OCI-LY7 (cell line): ENCODE data around the gene SERPINF2.

Experiments
- EZH2phosphoT487 ChIP-seq: fragments of 200-600 bp; sonication (generic); IDR thresholded peaks from 2 replicates; pipeline ENCODE4 v1.6.1; 2018; ENCODE audit warnings: low read depth, borderline replicate concordance, mild to moderate bottlenecking, mixed run types, antibody characterized with exemption, low read length, moderate library complexity, mixed read lengths
- TF ChIP-seq, protein P1 (sequence below): fragments of 200-600 bp; sonication (generic); conservative IDR thresholded peaks from 2 replicates; pipeline ENCODE4 v1.5.1; 2014; ENCODE audit warnings: mild to moderate bottlenecking, antibody characterized with exemption, low read length, moderate library complexity, mixed read lengths

DNA sequence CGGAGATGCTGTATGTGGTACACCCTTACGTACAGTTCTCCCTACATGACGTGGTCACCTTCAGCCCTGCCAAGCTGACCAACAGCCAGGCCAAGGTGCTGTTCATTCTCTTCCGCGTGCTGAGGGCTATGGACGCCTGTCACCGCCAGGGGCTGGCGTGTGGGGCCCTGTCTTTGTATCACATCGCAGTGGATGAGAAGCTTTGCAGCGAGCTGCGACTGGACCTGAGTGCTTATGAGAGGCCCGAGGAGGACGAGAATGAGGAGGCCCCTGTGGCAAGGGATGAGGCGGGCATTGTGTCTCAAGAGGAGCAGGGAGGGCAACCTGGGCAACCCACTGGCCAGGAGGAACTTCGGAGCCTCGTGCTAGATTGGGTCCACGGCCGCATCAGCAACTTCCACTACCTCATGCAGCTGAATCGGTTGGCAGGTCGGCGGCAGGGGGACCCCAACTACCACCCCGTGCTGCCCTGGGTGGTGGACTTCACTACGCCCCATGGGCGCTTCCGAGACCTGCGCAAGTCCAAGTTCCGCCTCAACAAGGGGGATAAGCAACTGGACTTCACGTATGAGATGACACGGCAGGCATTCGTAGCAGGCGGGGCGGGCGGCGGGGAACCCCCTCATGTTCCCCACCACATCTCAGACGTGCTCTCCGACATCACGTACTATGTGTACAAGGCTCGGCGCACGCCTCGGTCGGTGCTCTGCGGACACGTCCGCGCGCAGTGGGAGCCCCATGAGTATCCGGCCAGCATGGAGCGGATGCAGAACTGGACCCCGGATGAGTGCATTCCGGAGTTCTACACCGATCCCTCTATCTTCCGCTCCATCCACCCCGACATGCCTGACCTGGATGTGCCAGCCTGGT lies 16.8 kb upstream of the SERPINF2 start:
- TF ChIP-seq, protein P1, sequence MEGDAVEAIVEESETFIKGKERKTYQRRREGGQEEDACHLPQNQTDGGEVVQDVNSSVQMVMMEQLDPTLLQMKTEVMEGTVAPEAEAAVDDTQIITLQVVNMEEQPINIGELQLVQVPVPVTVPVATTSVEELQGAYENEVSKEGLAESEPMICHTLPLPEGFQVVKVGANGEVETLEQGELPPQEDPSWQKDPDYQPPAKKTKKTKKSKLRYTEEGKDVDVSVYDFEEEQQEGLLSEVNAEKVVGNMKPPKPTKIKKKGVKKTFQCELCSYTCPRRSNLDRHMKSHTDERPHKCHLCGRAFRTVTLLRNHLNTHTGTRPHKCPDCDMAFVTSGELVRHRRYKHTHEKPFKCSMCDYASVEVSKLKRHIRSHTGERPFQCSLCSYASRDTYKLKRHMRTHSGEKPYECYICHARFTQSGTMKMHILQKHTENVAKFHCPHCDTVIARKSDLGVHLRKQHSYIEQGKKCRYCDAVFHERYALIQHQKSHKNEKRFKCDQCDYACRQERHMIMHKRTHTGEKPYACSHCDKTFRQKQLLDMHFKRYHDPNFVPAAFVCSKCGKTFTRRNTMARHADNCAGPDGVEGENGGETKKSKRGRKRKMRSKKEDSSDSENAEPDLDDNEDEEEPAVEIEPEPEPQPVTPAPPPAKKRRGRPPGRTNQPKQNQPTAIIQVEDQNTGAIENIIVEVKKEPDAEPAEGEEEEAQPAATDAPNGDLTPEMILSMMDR, result no peak
- no peak for TF ChIP-seq EZH2phosphoT487
